GM12801 (cell line): Measurements from ENCODE around the gene PTX4.

Experiments
- CTCF ChIP-seq: IDR thresholded peaks from one replicate; pipeline ENCODE4 v1.5.1; 2011; ENCODE audit warnings: control low read depth; ENCODE audit not compliant: insufficient read length; ENCODE audit errors: extremely low read depth

PTX4 gene

GRCh38 chr16:1527836-1528811 lies 39.4 kb upstream of the PTX4 start:
- no peak for TF ChIP-seq CTCF

GRCh38 chr16:1526608-1527555 lies 38.1 kb upstream of the PTX4 start:
- no peak for TF ChIP-seq CTCF

- no peak for TF ChIP-seq CTCF
These were observed 37.3 kb upstream of the PTX4 start for GRCh38 chr16:1525871-1526607.

- TF ChIP-seq CTCF = no peak
These were observed 35.6 kb upstream of the PTX4 start for GRCh38 chr16:1524366-1524765.

- TF ChIP-seq CTCF = no peak
These were observed 35.0 kb upstream of the PTX4 start for GRCh38 chr16:1523581-1524245.

- no peak for TF ChIP-seq CTCF
These were observed 31.7 kb upstream of the PTX4 start for GRCh38 chr16:1520461-1520860.
